HG03342 (cell line): ENCODE data around the gene RPL12.

ENCODE experiments used
- ATAC-seq: cut with Tn5 transposase; IDR thresholded peaks from one replicate; pipeline ENCODE4 v1.9.1; 2021; ENCODE audit warnings: mild to moderate bottlenecking, moderate library complexity; ENCODE audit not compliant: unreplicated experiment

The RPL12 gene

GRCh38 chr9:127407492-127407843, 43.7 kb downstream of the RPL12 start:
- no peak for ATAC-seq

- ATAC-seq: no peak
These were observed 44.3 kb downstream of the RPL12 start for GRCh38 chr9:127406799-127407491.

- no peak for ATAC-seq
These were observed 45.7 kb downstream of the RPL12 start for GRCh38 chr9:127405344-127406125.

GRCh38 chr9:127404631-127405030, 46.6 kb downstream of the RPL12 start:
- ATAC-seq: no peak

- ATAC-seq: no peak
These were observed 47.6 kb downstream of the RPL12 start for GRCh38 chr9:127403507-127404192.

DNA sequence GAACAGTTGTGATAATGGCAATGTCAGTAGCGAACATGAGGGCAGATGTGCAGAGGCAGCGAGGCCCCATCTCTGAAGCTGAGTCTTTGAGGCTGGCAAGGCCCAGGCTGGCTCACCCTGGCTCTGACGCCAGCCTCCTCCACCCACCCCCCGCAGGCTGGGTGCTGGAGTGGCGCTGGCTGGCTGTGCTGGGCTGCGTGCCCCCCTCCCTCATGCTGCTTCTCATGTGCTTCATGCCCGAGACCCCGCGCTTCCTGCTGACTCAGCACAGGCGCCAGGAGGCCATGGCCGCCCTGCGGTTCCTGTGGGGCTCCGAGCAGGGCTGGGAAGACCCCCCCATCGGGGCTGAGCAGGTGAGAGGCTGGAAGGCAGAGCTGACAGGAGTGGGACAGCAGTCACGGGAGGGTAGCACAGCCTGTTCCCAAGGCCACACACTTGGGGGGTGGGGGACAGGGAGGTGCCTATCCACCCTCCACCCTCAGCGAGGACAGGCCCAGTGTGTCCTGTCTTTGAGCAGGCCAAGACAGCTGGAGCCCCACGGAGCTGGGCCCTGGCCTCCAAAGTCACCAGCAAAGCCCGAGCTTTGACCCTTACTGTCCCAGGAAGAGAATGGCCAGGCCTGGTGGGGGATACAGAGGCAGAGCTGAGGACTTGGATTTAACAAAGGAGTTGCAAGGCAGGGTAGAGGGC, 48.7 kb downstream of the RPL12 start:
- no peak for ATAC-seq

DNA sequence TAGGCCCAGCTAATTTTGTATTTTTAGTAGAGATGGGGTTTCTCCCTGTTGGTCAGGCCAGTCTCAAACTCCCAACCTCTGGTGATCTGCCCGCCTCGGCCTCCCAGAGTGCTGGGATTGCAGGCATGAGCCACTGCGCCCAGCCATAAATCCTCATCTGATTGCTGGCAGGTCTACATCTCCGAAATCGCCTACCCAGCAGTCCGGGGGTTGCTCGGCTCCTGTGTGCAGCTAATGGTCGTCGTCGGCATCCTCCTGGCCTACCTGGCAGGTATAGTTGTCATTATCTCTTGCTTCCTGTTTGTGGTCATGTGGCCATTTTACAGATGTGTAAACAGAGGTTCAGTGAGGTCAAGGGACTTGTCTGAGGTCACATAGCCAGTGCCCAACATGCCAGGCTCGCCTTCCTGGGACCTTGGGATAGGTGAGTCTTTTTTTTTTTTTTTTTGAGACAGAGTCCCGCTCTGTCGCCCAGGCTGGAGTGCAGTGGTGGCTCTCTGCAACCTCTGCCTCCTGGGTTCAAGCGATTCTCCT, 51.4 kb downstream of the RPL12 start:
- no peak for ATAC-seq

GRCh38 chr9:127398715-127399400, 52.3 kb downstream of the RPL12 start:
- ATAC-seq: no peak

- no peak for ATAC-seq
These were observed 52.9 kb downstream of the RPL12 start for GRCh38 chr9:127398275-127398647.
